Natural killer cell (primary cell): ENCODE data around the gene CD14. TPM values are rescaled to one million over a fixed set of nuclear protein-coding genes. Genes with fewer than 3 reads are reported as not detected.

Experiments used
- ATAC-seq, 3 donors: fragments of 150-1000 bp in 2 of 3; fragments of 200-7000 bp in 1 of 3; cut with Tn5 transposase; 1 replicate in 1 of 3; 2 replicates in 2 of 3; pipeline ENCODE4 v1.10.0; 2021; ENCODE audit warnings: mild to moderate bottlenecking in 2 of 3, moderate library complexity in 2 of 3
- DNase-seq, 2 donors: peaks; one replicate each; pipeline versions ENCODE4 v3.0.0 to v3.0.0-alpha.2; 2013 to 2021; ENCODE audit warnings: mixed read lengths in 1 of 2
- H3K27ac ChIP-seq: one replicate; pipeline ENCODE4 v1.5.1; 2013; ENCODE audit warnings: mild to moderate bottlenecking, low read length
- H3K27me3 ChIP-seq: one replicate; pipeline ENCODE4 v1.6.1; 2013; ENCODE audit warnings: low read length; ENCODE audit not compliant: control insufficient read depth, insufficient read depth
- H3K36me3 ChIP-seq: one replicate; pipeline ENCODE4 v1.6.1; 2013; ENCODE audit warnings: low read length; ENCODE audit not compliant: control insufficient read depth, insufficient read depth
- H3K4me1 ChIP-seq: one replicate; pipeline ENCODE4 v1.6.1; 2013; ENCODE audit warnings: low read length; ENCODE audit not compliant: control insufficient read depth, insufficient read depth
- H3K4me3 ChIP-seq: one replicate; pipeline ENCODE4 v1.5.1; 2013; ENCODE audit warnings: low read length
- H3K9me3 ChIP-seq: one replicate; pipeline ENCODE4 v1.6.1; 2013; ENCODE audit warnings: low read length; ENCODE audit not compliant: control insufficient read depth, insufficient read depth
- H3K27ac Mint-ChIP-seq, 2 donors: one replicate each; pipeline ENCODE4 v1.8.0; 2022; ENCODE audit warnings: mild to moderate bottlenecking in 2 of 2, mixed read lengths in 2 of 2, moderate library complexity in 1 of 2
- H3K27me3 Mint-ChIP-seq, 2 donors: one replicate each; pipeline ENCODE4 v1.8.0; 2022; ENCODE audit warnings: low read depth in 2 of 2, mixed read lengths in 2 of 2
- H3K36me3 Mint-ChIP-seq: one replicate; pipeline ENCODE4 v1.8.0; 2022; ENCODE audit warnings: mixed read lengths
- H3K4me1 Mint-ChIP-seq, 2 donors: one replicate each; pipeline ENCODE4 v1.8.0; 2022; ENCODE audit warnings: mixed read lengths in 2 of 2
- H3K4me3 Mint-ChIP-seq: one replicate; pipeline ENCODE4 v1.8.0; 2022; ENCODE audit warnings: mild to moderate bottlenecking, moderate library complexity, mixed read lengths
- H3K9me3 Mint-ChIP-seq, 2 donors: one replicate each; pipeline ENCODE4 v1.8.0; 2022; ENCODE audit warnings: mixed read lengths in 2 of 2
- WGBS: methylation state at CpG from one replicate; pipeline ENCODE4 v1.1.7; 2013; ENCODE audit warnings: missing lambda C conversion rate; ENCODE audit not compliant: insufficient coverage; 5-methylcytosine and 5-hydroxymethylcytosine counted together
- intact Hi-C: fragments of 100-400 bp; cut with micrococcal nuclease; formaldehyde crosslinking; loops from one replicate; pipeline ENCODE4 v1.14.2; 2022
- total RNA-seq, 4 donors: library from RNA; stranded (reverse); fragments of 120-200 nt in 1 of 4; gene quantifications; one replicate each; pipeline versions ENCODE4 v1.2.3 to v1.2.4, GENCODE V29; 2013 to 2022
- TF ChIP-seq, protein P1 (sequence below): fragments of 200-600 bp; IDR thresholded peaks from one replicate; pipeline ENCODE4 v1.8.0; 2022; ENCODE audit warnings: antibody characterized with exemption

The CD14 gene
- total RNA-seq, 3 donors from 2014 or later (not counting 1 experiment from before 2014, with no cell fraction given) = 1.4 to 15.9 (median 7.0) TPM

DNA sequence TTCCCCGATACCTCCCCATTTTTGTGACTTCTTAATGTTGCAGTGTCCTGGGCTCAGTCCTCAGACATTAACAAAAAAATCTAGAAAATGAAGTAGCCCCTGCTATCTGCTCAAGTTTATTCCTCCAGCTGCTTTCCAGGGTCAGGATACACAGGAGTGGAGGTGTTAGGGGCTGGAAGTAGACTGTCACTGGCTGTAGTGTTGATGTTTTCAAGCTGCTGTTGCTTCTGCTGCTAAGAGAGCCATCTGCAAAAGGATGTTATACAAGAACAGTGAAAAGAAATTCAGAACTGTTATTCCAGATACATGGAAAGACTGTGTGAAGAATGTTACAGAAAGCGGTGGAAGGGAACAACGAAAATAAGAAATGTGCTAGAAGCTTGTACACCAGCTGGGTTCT, 10.7 kb downstream of the CD14 start:
- TF ChIP-seq, protein P1, sequence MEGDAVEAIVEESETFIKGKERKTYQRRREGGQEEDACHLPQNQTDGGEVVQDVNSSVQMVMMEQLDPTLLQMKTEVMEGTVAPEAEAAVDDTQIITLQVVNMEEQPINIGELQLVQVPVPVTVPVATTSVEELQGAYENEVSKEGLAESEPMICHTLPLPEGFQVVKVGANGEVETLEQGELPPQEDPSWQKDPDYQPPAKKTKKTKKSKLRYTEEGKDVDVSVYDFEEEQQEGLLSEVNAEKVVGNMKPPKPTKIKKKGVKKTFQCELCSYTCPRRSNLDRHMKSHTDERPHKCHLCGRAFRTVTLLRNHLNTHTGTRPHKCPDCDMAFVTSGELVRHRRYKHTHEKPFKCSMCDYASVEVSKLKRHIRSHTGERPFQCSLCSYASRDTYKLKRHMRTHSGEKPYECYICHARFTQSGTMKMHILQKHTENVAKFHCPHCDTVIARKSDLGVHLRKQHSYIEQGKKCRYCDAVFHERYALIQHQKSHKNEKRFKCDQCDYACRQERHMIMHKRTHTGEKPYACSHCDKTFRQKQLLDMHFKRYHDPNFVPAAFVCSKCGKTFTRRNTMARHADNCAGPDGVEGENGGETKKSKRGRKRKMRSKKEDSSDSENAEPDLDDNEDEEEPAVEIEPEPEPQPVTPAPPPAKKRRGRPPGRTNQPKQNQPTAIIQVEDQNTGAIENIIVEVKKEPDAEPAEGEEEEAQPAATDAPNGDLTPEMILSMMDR = no peak
- 91% methylated on average over 3 of the region's 3 CpGs for WGBS
- H3K4me3 ChIP-seq = no peak overlapping the region

DNA sequence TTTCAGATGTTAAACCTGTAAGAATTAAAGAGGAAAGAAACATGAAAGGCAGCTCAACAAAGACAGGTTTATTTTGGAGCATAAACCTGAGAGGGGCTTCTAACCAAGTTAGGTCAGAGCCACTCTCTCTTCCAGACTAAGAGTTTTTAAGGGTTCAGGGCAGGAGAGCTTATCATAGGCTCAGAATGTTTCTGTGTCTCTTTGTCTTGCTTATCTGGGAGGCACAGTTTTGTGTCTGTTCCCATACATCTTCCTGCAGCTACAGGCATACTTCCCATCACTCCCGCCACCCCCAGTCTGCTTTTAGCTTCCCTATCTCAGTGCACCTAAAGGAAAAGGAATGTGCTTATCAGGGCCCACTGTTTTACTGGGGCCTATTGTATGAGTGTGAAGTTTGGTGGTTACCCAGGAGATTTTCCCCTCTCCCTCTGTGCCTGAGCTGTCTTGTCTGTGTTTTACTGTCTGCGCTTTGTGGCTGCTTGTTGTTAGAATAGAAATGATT, 21.9 kb downstream of the CD14 start:
- intact Hi-C loops = no loop called here
- H3K36me3 ChIP-seq = no peaks in the 10 kb centered on the region
- no peak for ATAC-seq
- TF ChIP-seq, protein P1 = no peak
- H3K4me1 ChIP-seq = peaks cover 5% of the 10 kb centered on the region
- Mint-ChIP-seq H3K27ac (no peak overlapping the region), H3K4me3 (no peak overlapping the region), H3K36me3 (no peaks in the 10 kb centered on the region), H3K27me3 (peaks cover 10 to 26% of the 10 kb centered on the region in 2 donors), H3K9me3 (no peaks in the 10 kb centered on the region), H3K4me1 (peaks cover 4 to 9% of the 10 kb centered on the region in 2 donors)
- H3K4me3 ChIP-seq = no peak overlapping the region
- H3K27ac ChIP-seq = no peak overlapping the region
- H3K9me3 ChIP-seq = no peaks in the 10 kb centered on the region
- H3K27me3 ChIP-seq = no peaks in the 10 kb centered on the region
- 50% methylated on average over 1 of the region's 2 CpGs for WGBS
- no peak for DNase-seq

More for the DNA sequence above, 10.7 kb downstream of the CD14 start:
- no peaks in the 10 kb centered on the region for H3K36me3 Mint-ChIP-seq
- intact Hi-C loops = no loop called here
- ATAC-seq (no peak), DNase-seq (no peak)
- Histone ChIP-seq H3K9me3 (no peaks in the 10 kb centered on the region), H3K4me1 (no peaks in the 10 kb centered on the region), H3K36me3 (no peaks in the 10 kb centered on the region), H3K27ac (no peak overlapping the region), H3K27me3 (no peaks in the 10 kb centered on the region)
- peaks cover 34 to 40% of the 10 kb centered on the region in 2 donors for H3K27me3 Mint-ChIP-seq
- H3K27ac Mint-ChIP-seq = no peak overlapping the region
- H3K4me1 Mint-ChIP-seq = no peaks in the 10 kb centered on the region
- no peaks in the 10 kb centered on the region for H3K9me3 Mint-ChIP-seq
- H3K4me3 Mint-ChIP-seq = no peak overlapping the region

DNA sequence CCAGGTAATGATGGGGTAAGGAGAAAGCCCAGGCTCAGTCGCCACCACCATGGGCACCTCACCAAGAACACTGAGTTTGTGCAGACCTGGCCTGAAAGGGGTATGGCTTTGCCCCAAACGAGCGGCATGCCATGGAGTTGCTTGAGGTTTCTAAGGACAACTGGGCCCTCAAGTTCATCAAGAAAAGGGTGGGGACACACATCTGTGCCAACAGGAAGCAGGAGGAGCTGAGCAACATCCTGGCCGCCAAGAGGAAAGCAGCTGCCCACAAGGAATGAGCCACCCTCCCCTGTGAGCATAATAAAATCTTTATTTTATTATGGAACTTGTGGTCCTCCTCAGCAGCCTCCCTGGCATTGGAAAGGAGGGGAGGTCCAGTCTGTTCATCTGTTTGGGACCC, 23.8 kb downstream of the CD14 start:
- no peak overlapping the region for H3K4me3 Mint-ChIP-seq
- 38% methylated on average over 4 of the region's 4 CpGs for WGBS
- TF ChIP-seq, protein P1 = no peak
- H3K27me3 ChIP-seq = no peaks in the 10 kb centered on the region
- H3K9me3 Mint-ChIP-seq = no peaks in the 10 kb centered on the region
- H3K27ac ChIP-seq = no peak overlapping the region
- intact Hi-C loops = no loop called here
- peaks cover 10 to 26% of the 10 kb centered on the region in 2 donors for H3K27me3 Mint-ChIP-seq
- no peaks in the 10 kb centered on the region for H3K36me3 Mint-ChIP-seq
- no peaks in the 10 kb centered on the region for H3K36me3 ChIP-seq
- peaks cover 4 to 9% of the 10 kb centered on the region in 2 donors for H3K4me1 Mint-ChIP-seq
- ATAC-seq (no peak), DNase-seq (no peak)
- peaks cover 5% of the 10 kb centered on the region for H3K4me1 ChIP-seq
- no peaks in the 10 kb centered on the region for H3K9me3 ChIP-seq
- H3K4me3 ChIP-seq = no peak overlapping the region
- no peak overlapping the region for H3K27ac Mint-ChIP-seq

DNA sequence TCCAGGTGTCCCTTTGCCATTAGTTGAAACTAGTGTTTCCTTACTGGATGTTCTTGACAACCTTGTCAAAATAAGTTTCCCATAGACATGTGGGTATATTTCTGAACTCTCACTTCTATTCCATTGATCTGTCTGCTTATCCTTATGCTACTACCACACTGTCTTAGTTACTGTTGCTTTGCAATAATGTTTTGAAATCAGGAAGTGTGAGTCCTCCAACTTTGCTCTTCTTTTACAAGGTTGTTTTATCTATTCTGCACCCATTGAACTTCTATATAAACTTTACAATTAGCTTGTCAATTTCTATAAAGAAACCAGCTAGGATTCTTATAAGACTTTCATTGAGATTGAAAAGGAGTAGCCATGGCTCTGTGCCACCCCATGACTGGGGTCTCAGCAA, 24.3 kb downstream of the CD14 start:
- Mint-ChIP-seq H3K4me1 (peaks cover 4 to 9% of the 10 kb centered on the region in 2 donors), H3K27ac (no peak overlapping the region), H3K4me3 (no peak overlapping the region), H3K9me3 (no peaks in the 10 kb centered on the region), H3K36me3 (no peaks in the 10 kb centered on the region), H3K27me3 (peaks cover 10 to 26% of the 10 kb centered on the region in 2 donors)
- H3K4me1 ChIP-seq = peaks cover 5% of the 10 kb centered on the region
- TF ChIP-seq, protein P1 = no peak
- H3K27me3 ChIP-seq = no peaks in the 10 kb centered on the region
- no peaks in the 10 kb centered on the region for H3K9me3 ChIP-seq
- no peaks in the 10 kb centered on the region for H3K36me3 ChIP-seq
- H3K27ac ChIP-seq = no peak overlapping the region
- ATAC-seq (no peak), DNase-seq (no peak)
- no peak overlapping the region for H3K4me3 ChIP-seq
- intact Hi-C loops = no loop called here
